RKO (cell line): ENCODE results near the gene FGF12.
"Not testable (repeated sequence)": the region's sequence is repeated elsewhere in the genome, so short reads cannot be mapped to it uniquely, and the experiment has no call there.

Experiments
- DNase-seq: peaks from one replicate; pipeline ENCODE4 v3.0.0-alpha.2; 2016; ENCODE audit warnings: low spot score

Gene FGF12

DNA sequence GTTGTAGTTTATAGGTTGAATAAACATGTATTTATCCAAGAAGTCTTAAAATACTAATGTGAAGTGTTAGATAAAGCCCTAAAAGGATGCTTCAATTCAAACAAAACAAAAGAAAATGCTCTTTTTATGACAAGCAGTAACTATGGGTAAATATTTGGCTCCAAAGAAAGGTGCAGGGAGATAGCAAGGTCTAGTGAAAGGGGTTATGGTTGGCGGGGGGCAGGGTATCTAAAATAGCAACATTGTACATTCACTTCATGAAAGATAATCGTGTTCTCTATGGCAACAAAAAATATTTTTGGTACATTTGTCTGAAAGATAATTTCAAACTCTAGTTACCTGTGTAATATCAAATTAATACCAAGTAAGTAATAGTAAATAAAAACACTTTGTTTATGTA lies 149.5 kb downstream of the FGF12 start:
- no peak for DNase-seq

DNA sequence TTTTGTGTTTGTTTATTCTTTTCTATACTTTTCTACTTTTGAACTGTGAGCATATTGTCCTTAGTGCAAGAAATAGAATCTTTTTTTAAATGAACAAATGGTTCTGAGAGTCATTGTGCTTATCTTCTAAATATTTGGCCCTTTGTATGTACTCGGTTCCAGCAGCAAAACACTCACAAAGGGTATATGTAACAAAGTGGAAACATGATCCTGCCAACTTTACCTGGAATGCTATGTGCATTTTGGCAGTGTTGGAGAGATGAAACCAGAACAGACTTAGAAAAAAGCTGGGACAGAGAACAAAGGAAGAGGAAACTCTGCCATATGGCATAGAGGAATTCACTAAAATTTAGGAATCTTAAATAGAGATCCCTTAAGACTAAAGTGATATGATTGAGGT lies 150.1 kb downstream of the FGF12 start:
- DNase-seq, result no peak

DNA sequence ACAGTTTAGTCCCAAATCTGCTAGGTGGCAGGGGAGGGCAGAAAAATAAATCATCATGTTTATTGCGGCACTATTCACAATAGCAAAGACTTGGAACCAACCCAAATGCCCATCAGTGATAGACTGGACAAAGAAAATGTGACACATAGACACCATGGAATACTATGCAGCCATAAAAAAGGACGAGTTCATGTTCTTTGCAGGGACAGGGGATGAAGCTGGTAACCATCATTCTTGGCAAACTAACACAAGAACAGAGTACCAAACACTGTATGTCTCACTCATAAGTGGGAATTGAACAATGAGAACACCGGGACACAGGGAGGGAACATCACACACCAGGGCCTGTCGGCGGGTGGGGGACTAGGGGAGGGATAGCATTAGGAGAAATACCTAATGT lies 150.6 kb downstream of the FGF12 start:
- not testable (repeated sequence) for DNase-seq

DNA sequence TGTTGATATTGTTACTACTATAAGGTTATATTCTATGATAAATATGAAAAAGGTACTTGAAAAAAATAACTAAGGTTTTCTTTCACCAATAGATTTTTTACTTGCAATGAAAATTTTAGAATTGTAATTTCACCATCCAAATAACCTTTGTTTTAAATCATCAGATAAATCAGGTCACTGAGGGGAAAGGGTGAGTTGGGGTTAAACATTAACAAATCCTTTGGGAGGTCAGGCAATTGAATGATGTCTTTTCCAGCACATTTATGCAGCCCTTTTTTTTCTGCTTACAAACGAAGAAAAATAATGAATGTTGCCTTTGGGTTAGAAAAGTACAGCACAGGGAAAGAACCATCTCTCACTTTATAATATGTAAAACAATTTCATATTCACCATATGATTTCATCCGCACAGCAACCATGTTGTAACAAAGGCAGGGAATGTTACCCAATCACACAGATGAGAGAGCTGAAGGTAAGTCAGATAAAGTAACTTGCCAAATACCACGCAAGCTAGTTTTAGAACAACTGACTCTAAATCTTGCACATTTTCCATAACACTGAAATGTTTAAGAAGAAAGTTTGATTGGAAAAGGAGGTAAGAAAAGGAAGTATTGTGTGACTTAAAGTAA lies 151.3 kb downstream of the FGF12 start:
- DNase-seq, result no peak

DNA sequence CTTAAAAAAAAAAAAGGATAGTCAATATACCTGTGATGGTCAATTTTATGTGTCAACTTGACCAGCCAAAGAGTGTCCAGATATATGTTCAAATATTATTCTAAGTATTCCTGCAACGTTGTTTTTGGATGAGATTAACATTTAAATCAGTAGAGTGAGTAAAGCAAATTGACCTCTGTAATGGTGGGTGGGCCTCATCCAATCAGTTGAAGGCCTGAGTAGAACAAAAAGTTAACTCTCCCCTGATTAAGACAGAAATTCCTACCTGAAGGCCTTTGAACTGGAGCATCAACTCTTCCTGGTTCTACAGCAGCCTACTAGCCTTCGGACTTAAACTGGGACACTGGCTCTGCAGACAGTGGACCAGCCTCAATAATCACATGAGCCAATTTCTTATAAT lies 154.1 kb downstream of the FGF12 start:
- DNase-seq, result no peak

DNA sequence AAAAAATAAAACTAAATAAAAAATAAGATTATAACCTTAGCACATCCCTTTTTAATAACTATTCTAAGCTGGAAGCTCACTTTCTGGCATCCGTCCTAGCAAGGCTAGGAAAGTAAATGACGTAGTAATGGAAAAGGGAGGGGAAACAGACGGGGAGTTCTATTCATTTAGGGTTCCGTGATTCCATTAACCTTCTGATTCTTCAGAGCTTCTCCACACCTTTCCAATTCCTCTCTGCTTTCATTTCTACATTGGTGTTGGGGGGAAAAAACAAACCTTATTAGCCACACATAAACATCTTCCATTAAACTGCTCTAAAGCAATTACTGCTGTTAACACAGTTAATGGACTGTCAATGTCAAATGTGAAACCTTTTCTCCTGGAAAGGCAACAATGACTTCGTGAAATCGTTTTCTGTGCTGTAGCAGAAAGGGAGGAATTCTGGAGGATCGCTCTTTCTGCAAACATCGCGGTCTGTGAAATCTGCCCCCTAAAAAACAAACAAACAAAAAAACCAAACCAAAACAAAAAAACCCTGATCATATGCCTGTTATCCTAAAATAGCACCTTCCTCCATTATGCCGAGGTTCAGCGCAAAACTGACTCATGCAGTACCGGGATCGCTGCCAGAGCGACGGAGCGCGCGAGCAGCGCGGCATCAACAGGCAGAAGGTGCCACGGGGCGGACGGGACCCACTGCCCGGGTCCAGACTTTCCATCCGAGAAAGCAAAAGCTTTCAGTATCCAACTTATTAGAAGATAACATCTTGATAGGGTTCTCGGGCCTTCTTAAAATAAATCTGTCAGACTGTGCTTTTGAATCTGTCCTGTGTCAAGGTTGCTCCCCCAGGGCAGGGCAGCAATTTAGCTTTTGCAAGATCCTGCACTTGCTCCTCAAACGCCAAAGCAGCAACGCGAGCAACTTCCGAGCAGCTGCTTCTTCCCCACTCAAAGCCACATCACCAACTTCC lies 156.2 kb downstream of the FGF12 start:
- DNase-seq, result no peak

DNA sequence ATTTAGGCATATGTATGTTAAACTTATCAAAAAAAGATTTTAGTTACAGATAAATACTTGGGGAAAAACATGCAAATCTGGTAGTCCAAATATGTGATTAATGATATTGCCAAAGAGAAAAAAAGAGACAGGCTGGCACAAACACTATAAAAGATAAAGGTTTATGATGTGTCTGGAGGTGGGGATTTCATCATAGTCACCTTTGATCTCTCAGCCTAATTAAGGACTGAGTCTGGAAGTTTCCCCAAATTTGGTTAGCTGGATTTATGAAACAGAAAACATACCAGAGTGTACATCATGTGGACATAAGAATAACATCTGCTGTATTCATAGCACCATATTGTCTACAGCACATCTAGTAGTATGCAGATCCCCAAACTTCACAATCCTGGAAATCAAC lies 157.0 kb downstream of the FGF12 start:
- DNase-seq, result no peak

DNA sequence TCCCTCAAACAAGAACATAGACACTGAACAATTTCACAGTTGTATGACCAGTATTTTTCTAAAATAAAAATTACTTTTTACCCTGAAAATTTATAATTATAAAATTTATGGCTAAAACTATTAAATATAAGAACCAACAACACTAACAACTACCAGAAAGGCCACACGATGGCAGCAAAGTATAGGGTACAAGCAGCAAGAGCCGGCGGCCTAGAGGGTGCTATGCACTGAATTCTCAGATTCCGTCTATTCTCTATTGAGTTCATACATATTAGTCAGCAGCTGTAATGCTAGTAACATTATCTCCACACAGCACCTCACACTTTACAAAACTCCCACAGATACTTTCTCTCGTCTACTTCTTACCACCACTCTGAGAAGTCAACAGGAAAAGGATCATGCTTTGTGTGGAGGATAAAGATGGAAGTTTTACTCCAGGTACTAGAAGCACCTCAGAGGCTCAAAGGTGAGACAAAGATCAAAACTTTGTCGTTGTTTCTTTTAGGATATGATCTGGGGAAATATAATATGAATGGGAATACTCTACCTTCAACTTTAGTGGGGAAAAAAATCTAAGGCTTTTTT lies 160.5 kb downstream of the FGF12 start:
- peak; percentile 86 for DNase-seq

DNA sequence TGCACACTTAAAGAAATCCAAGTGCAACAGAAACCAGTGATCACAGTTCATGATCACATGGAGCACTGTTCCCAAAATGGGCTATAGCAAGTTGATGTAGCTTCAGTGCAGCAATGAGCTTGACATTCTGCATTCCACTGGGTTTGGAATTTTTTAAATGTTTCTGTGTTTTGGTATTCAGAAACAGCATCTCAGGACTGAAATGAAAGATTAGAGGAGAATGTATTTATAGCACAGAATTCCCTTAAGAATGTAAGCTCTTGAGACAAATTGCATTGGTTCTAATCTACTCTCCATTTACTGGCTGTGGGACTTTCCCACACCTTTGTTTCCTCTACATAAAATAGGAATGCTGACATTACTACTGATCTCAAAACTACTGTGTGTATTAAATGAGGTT lies 162.7 kb downstream of the FGF12 start:
- DNase-seq, result no peak

DNA sequence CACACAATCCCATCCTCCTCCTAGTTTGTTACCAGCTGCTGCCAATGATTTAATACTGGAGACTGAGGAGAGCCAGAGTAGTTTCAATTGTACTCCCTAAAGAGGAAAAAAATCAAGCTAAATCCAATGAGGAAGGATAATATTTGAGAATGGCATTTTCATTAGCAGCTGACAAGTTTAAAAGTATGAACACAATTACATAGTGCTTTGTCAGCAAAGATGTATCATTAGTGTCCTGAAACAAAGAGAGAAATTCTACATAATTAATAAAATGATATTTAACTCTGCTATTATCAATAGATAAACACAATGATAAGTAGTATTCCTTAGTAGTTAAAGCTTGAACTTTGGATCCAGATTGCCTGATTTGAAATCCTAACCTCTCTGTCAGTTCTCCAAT lies 163.9 kb downstream of the FGF12 start:
- DNase-seq, result no peak

DNA sequence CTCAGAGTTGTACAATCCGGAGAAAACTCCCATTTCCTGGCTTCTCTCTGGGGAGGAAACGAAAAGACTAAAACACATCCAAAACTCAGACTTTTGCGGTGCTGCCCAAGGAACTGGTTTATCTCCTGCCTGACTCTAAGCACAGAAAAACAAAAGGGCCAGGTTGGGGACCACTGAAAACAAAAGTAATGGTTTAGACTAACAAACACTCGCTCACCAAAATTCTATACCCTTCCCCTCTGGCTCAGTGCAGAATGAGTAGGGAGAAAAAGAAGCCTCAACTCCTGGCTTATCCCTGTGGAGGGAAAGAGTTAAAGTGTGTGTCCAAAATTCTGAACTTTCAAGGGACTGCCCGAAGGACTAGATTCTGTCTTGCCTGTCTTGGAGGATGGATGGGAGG lies 173.6 kb downstream of the FGF12 start:
- DNase-seq, result no peak

DNA sequence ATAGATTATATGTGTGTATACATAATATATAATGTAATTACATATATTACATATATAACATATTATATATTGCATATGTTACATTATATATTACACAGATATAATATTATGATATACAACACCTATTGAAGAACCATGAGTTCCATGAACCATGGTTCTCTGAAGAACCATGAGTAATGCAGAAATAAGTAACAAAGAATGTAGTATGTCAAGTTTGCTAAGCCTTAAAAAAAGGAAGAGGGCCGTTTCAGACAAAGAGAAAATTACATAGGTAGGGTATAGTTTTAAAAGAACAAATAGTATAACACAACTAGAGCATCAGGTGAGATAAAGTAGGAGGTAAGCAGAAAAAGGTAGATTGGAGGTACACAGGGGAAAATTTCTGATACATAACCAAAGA lies 177.0 kb downstream of the FGF12 start:
- no peak for DNase-seq

DNA sequence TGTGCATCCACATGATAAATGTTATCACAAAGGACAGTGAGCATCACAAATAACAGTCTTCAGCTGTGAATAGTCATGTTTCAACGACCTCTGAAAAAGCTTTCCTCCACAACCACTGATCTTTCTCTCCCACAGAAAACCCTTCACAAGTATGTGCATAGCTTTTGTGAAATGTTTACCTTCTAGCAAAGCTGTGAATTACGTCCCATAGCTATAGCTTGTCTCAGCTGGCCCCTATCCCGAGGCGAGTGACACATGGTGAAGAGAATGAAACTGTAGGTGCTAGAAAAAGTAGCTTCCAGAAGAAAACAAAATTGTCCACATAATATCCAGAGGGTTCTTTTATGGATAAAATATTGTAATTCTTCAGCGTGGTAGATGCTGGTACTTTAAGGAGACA lies 182.0 kb downstream of the FGF12 start:
- DNase-seq, result no peak

DNA sequence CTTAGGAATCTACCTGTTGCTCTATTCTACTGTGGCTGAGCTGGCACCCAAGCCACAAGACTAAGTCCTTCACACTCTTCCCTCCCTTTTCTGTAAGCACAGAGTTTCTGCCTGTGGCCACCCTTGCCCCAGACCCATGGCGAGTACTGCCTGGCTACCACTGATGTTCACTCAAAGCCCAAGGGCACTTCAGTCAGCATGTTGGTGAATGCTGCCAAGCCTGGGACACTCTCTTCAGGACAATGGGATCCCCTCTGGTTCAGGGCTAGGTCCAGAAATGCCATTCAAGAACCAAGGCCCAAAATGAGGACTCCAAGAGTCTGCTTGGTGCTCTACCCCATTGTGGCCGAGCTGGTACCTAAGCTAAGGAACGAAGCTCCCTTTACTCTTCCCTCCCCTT lies 184.2 kb downstream of the FGF12 start:
- no peak for DNase-seq

DNA sequence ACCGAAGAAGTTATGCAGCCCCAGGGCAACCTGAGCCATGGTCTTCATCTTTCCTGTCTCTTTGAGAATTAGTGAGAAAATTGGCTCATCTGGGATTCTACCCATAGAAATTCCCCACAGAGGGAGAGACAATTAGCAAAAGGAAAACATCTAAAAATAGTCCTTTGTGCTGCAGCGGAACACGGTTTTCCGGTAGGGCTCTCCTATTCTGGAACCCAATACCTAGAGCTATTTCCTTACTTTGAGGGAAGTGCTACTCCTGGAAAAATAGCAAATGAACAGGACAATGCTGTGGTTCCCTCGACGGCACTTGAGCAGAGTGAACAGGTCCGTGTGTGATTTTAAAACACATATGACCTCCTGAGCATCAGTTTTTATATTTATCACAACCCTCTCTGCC lies 210.5 kb downstream of the FGF12 start:
- DNase-seq, result no peak

DNA sequence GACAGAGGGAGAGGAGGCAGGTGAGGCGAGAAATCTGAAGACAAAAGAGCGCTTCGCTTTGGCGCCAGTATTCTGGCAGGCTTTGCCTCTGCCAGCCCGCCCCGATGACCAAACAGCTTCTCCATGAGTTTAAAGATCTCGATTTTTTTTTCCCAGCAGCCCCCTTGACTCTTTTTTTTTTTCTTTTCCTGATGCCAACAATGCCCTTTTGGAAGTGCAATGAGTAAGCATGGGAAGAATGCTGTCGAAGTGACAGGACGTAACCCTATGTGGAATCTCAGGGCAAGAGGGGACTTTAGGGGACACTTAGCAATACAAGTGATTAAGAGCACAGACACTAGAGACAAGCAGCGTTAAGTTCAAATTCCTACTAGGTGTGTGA lies 211.7 kb downstream of the FGF12 start:
- DNase-seq, result no peak

DNA sequence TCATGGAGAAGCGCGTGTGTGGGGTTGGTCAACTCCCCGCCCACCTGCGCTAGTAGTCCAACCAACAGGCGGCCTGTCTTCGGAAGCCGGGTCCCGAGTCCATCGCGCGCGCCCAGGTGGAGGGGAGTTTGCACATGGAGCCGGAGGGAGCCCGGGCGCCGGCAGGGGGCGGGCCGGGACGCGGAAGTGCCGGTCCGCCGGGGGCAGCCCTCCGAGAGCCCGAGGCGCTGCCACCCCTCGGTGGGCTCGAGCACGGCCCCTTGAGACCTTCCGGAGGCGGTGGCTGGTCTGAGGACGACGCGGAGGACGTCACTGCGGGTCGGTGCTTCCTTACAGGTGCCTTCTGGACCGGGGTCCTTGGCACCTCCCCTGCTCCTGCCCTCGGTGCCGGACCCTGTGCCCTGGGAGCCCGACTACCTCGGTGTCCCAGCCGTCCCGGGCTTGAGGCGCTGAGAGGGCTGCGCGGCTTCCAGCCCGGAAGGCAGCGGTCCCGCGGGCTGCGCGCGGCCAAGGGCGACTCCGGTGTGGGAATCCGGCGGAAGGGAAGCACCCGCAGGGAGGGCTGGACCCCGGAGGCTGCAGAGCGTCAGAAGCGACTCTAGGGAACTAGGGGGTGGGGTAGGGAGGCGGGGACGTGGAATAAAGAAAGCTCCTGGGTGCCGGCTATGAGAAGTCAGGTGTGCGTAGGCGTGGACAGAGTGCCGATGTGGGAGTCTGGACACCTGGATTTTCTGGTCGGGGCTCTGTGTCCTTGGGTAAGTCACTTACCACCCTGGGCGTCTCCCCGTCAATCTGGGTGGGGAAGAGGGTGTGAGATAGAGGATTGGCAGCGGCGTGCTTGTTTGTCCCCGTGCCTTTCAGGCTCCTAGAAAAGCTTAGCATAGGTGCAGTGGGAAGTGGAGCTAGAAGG lies 212.3 kb downstream of the FGF12 start:
- no peak for DNase-seq

DNA sequence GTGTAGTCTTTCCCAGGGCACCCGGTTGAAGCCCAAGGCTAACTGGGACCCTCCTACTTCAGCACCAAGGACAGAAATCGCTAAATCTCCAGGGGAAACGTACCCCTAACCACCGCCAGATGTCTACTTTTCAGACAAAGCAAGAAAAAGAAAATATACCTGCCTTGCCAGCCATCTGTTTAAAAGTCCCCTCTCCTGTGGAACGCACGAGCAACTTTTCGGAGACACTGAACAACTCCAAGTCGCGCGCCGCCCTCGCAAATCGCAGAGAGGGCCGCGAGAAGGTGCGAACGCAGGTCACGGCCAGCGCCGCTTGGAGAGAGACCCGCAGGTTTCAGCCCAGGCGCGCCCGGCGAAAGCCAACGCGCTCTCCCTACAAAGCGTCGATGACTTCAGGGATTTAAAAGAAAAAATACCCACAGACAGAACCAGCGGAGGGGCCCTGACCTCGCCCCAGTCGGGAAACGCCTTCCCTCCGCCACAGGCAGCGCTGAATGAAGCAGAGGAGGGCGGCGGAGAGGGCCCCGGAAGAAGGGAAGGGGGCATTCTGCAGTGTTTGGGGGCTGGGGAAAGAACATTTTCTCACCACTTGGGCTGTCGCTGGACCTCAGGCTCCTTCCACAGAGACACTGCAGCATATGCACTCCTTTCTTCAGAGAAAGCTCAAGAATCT lies 213.1 kb downstream of the FGF12 start:
- no peak for DNase-seq

DNA sequence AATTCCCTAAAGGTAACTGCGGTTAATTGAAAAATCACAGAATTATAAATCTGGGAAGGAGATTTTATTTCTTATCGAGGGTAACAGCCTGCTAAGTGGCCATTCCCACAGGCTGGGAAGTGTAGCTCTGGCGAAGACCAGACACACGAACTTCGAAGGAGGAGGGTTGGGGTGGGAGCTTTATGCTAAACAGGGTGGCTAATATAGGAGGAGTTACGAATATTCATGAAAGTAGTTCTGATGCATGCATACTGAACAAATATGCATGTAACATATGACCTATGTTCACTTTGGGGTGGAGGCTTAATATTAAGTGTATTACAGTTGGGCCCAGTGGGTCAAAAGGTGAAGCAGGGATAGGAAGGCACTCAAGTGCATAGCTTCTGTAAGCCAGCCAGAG lies 221.6 kb downstream of the FGF12 start:
- DNase-seq, result no peak

DNA sequence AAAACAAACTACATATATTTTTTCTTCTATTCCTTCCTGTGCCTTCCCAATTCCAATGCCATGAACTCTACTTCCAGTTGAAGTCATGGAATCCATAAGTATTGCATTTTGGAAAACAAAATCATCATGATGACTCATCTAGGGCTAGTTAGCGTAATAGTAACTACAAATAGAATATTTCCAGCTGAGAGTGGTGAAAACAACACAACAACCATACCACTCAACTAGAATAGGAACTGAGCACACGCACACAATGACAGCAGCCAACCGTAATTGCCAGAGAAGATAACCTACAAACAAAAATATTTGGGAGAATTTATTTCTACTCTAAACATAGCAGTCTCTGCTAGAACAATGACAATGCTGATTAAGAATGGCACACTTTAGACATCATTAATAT lies 225.9 kb downstream of the FGF12 start:
- DNase-seq, result no peak

DNA sequence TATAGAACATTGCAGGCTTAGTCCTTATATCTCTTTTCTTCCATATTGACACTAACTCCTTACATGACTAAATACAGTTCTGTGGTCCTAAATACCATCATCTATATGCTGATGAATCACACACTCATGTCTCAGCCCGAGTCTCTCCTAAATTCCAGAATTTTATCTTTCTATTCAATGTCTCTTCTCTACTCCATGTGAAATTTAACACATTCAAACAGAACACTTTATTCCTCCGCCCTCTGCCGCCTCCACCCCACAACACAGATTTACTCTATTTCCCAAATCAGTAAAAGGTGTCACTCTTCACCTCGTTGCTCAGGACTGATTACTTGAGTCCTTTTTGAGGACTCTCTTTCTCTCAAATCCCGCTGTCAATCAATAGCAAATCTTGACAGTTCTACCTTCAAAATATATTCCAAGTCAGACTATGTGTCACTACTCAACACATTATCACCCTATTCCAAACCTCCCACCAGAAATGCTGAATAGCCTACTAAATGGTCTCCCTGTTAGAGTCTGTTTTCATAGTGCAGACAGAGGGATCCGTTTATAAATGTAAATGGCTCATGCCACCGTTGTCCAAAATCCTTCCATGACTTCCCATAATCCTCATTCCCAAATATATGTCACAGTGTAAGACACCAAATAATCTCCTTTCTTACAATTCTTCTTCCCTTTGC lies 230.3 kb downstream of the FGF12 start:
- DNase-seq, result no peak
